ENCODE data around the gene TRABD2A. TPM values are rescaled to one million over a fixed set of nuclear protein-coding genes. Genes with fewer than 3 reads are reported as not detected.

The TRABD2A gene
- total RNA-seq, 2 donors from 2014 or later: 0.52 to 5.3 TPM

DNA sequence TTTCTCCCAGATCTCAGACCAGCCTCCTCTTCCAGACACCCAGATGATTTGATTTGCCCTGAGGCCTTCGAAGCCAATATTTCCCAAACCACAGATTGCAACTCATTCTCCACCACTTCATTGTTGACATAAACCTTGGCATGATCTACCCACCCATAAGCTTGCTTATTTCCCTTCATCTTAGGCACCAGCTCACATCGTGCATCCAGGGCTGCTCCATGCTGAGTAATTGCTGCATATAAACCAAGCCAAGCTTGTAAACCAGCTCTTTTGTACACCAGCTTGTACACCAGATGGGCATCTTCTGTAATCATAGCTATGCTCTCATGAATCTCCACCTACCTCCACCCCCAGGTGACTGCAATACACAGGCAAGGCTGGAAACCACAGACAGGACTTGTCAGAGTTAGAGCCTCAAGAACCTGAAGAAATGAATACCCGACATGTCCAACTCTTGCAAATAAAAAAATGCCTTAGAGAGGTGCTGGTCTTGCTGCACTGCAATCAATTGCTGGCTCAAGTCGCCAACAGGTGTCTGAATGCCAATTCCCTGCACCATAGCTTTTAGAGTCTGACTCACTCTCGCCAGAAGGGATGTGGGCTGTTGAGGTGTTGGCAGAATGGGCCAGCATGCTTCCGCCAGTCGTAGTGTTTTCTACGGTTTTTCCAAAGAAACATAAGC is 31.5 kb downstream of the TRABD2A start:
- Histone ChIP-seq H3K4me3 (no peak overlapping the region), H3K4me1 (no peaks in the 10 kb centered on the region), H3K27ac (no peak overlapping the region), H3K27me3 (no peaks in the 10 kb centered on the region), H3K36me3 (replicated peaks in 1 of 2; ENCODE audit: insufficient read depth in 1 of 2, low read depth in 2 of 2) (no peaks in the 10 kb centered on the region), H3K9me3 (no peaks in the 10 kb centered on the region)
- ATAC-seq: no peak
- intact Hi-C loops (cut with DNase I): no loop called here
- TF ChIP-seq, protein P1, sequence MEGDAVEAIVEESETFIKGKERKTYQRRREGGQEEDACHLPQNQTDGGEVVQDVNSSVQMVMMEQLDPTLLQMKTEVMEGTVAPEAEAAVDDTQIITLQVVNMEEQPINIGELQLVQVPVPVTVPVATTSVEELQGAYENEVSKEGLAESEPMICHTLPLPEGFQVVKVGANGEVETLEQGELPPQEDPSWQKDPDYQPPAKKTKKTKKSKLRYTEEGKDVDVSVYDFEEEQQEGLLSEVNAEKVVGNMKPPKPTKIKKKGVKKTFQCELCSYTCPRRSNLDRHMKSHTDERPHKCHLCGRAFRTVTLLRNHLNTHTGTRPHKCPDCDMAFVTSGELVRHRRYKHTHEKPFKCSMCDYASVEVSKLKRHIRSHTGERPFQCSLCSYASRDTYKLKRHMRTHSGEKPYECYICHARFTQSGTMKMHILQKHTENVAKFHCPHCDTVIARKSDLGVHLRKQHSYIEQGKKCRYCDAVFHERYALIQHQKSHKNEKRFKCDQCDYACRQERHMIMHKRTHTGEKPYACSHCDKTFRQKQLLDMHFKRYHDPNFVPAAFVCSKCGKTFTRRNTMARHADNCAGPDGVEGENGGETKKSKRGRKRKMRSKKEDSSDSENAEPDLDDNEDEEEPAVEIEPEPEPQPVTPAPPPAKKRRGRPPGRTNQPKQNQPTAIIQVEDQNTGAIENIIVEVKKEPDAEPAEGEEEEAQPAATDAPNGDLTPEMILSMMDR (IDR thresholded peaks at IDR 0.05): no peak
- TF ChIP-seq POLR2A (IDR thresholded peaks at IDR 0.05): no peak
- DNase-seq: no peak
- WGBS, 2 donors: 71 to 85% methylated on average over 8 of the region's 8 CpGs

GRCh38 chr2:84847326-84848050 is 33.4 kb downstream of the TRABD2A start:
- no peaks in the 10 kb centered on the region for H3K27me3 ChIP-seq
- 68 to 71% methylated on average over 5 of the region's 5 CpGs for WGBS, 2 donors
- no peak for DNase-seq
- ATAC-seq: no peak
- H3K27ac ChIP-seq: no peak overlapping the region
- no peaks in the 10 kb centered on the region for H3K4me1 ChIP-seq
- H3K9me3 ChIP-seq: no peaks in the 10 kb centered on the region
- H3K36me3 ChIP-seq (replicated peaks in 1 of 2; ENCODE audit: insufficient read depth in 1 of 2, low read depth in 2 of 2): no peaks in the 10 kb centered on the region
- TF ChIP-seq, protein P1 (IDR thresholded peaks at IDR 0.05): no peak
- TF ChIP-seq POLR2A (IDR thresholded peaks at IDR 0.05): no peak
- H3K4me3 ChIP-seq: no peak overlapping the region
- intact Hi-C loops (cut with DNase I): no loop called here

DNA sequence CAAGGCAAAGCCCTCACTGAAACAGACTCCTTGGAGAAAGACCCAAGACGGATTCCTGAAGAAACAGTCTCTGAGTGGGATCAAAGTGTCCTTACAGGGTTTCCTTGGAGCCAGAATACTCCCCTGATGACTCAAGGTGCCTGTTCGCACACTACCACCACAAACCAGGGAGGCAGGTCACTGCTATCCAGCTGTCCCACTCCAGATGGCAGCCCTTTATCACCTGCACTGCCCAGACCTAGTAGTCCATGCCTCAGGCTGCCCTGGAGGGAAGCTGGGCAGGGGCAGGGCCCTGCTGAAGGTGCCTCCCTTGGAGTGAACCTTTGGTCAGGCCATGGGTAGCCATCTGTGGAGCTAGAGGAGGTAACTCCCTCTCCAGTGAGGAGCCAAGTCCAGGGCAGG is 34.1 kb downstream of the TRABD2A start:
- H3K4me1 ChIP-seq: no peaks in the 10 kb centered on the region
- no peak overlapping the region for H3K4me3 ChIP-seq
- H3K27me3 ChIP-seq: no peaks in the 10 kb centered on the region
- intact Hi-C loops (cut with DNase I): no loop called here
- H3K27ac ChIP-seq: no peak overlapping the region
- DNase-seq: no peak
- ATAC-seq: no peak
- H3K36me3 ChIP-seq (replicated peaks in 1 of 2; ENCODE audit: insufficient read depth in 1 of 2, low read depth in 2 of 2): no peaks in the 10 kb centered on the region
- H3K9me3 ChIP-seq: no peaks in the 10 kb centered on the region
- no peak for TF ChIP-seq POLR2A (IDR thresholded peaks at IDR 0.05)
- 79 to 89% methylated on average over 2 of the region's 2 CpGs for WGBS, 2 donors

DNA sequence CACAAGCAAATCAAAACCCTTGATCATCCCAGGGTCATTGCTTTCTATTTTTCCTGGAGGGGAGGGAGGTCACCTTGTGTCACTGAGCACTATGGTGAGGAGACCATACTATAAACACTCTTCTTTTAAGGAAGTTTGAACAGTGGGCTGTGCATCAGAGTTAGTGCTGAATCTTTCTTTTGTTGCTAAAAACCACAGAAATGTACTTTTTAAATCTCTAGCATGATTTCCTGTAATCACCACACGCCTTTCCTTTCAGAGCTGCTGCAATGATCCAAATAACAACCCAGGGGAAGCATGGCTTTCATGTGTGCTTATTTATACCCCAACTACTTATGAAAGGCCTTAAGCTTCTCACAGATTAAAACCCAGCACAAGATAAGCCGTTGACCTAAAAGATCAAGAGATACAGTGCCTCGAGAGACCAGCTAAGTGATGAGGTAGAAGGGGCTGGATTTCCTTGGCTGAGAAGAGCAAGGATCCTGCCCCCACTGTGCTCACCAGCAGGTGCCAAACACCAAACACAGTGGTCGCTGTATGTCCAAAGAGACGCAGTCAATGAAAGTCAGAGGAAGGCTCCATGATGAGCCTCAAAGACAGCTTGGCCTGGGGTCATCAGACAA is 34.7 kb downstream of the TRABD2A start:
- TF ChIP-seq, protein P1 (IDR thresholded peaks at IDR 0.05): no peak
- no peak for TF ChIP-seq POLR2A (IDR thresholded peaks at IDR 0.05)
- WGBS, 2 donors: 48 to 52% methylated on average over 5 of the region's 5 CpGs
- Histone ChIP-seq H3K27me3 (no peaks in the 10 kb centered on the region), H3K36me3 (replicated peaks in 1 of 2; ENCODE audit: insufficient read depth in 1 of 2, low read depth in 2 of 2) (no peaks in the 10 kb centered on the region), H3K4me3 (no peak overlapping the region), H3K9me3 (no peaks in the 10 kb centered on the region), H3K27ac (peak overlapping the region in 1 of 4 donors; percentile 27), H3K4me1 (no peaks in the 10 kb centered on the region)
- peak in 1 of 4 donors; percentile 16 for DNase-seq
- intact Hi-C loops (cut with DNase I): no loop called here
- no peak for ATAC-seq

- ATAC-seq: no peak
- H3K9me3 ChIP-seq: no peaks in the 10 kb centered on the region
- intact Hi-C loops (cut with DNase I): no loop called here
- no peak overlapping the region for H3K27ac ChIP-seq
- no peaks in the 10 kb centered on the region for H3K4me1 ChIP-seq
- no peak for DNase-seq
- no peaks in the 10 kb centered on the region for H3K27me3 ChIP-seq
- 79 to 85% methylated on average over 8 of the region's 8 CpGs for WGBS, 2 donors
- no peaks in the 10 kb centered on the region for H3K36me3 ChIP-seq (replicated peaks in 1 of 2; ENCODE audit: insufficient read depth in 1 of 2, low read depth in 2 of 2)
- TF ChIP-seq, protein P1 (IDR thresholded peaks at IDR 0.05): no peak
- TF ChIP-seq POLR2A (IDR thresholded peaks at IDR 0.05): no peak
- H3K4me3 ChIP-seq: no peak overlapping the region
These were observed 36.7 kb downstream of the TRABD2A start for GRCh38 chr2:84844141-84844540.

Measured in body of pancreas (tissue), 4 donors.